NCI-H1105 treated with DMSO at 0.1 percent for 48 hours (cell line): ENCODE results near the gene KIDINS220.
"Not testable (repeated sequence)": the region's sequence is repeated elsewhere in the genome, so short reads cannot be mapped to it uniquely, and the experiment has no call there.

Experiments used
- DNase-seq: peaks from one replicate; lab custom pipeline; 2025; lab: John Stamatoyannopoulos, UW

The KIDINS220 gene

DNA sequence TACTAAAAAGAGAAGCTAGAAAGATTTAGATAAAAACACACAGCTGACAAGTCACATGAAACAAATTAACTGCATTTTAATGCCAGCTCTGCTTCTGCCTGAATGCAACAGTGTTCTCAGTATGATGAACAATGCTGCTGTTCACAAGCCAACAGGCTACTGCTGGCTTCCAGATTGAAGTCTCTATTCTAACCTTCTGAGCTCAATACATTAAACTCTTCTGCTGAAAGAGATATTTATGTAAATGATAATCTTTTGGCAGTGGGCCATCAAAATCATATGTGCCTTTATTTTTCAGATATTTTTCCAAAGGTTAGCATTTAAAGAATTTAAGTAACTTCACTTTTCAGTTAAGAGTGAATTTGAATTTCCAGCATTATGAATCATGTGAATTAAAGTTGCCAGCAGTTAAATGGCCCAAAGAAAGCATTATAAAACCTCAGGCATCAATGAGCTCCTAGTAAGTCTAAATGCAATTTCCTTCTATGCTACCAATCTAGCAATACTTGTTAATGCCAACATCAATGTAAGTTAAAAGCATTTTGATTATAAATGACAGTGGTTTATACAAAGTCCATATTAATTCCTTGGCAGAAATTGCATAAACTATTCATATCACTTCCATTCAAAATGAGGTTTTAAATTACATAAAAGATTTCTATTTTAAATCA lies 83.2 kb downstream of the KIDINS220 start:
- DNase-seq, result peak; percentile 78

DNA sequence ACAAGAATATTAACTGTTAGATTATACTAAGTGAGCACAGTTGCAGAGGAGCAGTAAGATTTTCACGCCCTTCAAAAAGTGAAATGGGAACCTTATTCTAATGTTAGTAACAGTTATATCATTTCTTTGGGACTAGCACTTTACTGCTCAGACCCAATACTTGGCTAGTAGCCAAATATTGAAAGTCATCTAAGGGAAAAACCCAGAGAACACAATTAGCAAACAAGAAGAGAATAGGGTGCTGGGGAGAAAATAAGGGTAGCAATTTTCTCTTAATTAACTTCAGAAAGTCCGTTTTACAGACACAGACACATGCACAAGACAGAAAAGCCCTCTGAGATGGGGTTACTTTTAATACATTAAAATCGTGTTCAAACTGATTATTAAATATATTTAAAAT lies 83.8 kb downstream of the KIDINS220 start:
- peak; percentile 68 for DNase-seq

DNA sequence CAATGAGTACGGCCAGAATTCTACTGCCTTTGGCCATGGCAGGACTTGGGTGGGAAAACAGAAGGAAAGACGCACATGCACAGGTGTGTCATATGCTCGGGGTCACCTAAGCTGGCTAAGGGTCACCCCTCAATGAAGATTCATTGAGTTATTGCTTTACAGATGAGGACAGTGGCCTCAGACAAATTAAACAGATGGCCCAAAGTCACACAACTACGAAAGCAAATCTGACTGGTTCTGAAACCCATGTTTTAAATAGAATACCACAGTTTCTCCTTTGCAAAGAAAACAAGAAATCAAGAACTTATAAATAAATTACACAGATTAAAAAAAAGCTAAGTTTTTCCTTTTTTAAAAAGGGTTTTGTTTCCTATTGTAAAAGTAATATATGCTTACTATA lies 85.0 kb downstream of the KIDINS220 start:
- DNase-seq, result no peak

DNA sequence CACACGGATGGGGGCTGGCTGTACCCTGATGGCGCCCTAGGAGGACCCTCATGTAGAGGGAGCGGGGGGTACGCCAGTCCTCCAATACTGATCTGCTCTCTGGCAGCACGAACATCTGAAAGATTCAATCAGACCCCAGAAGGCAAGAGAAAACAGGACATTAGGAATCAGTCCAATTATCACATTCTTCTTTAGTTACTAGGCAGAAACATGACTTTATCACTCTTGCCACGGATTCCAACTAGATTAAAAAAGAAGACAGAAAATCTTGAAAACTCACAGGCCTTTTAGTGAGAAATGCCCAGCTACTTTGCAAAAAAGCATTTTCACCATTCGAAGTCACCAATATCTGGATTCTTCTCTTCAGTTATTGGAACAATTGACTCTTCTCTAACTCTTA lies 87.2 kb downstream of the KIDINS220 start:
- DNase-seq, result no peak

DNA sequence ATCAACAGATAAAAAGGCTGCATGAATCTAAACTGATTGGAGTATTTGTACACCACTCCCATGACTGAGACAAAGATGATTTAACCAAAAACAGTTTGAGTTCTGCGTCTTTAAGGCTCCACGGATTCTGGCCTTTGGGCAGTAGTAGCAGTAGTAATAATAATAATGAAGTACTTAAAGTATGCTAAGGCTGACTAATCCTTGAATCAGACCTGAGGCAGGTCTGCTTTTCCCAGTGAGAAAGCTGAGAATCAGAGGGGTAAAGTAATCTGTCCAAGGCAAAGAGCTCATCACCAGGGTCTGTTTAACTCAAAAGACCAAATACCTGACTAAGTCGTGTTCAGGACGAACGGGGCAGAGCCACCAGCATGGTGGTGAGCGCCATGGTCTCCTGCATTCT lies 94.2 kb downstream of the KIDINS220 start:
- no peak for DNase-seq

DNA sequence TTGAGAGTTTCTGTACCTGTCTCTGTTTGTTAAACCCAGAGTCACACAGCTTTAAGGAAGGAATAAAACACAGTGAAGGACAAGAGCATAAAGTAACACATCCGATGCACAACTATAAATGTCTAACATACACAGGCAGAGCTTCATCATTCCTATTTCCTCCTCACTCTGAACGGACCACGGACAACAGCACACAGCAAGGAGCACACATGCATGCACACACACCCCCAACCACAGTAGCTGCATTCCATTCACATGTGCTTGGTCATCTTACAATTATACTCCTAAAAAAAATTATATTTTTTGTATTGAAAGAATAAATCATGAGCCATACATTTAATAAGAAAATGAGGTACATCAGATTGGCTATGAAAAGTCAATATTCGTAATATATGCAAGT lies 97.3 kb downstream of the KIDINS220 start:
- DNase-seq, result no peak

DNA sequence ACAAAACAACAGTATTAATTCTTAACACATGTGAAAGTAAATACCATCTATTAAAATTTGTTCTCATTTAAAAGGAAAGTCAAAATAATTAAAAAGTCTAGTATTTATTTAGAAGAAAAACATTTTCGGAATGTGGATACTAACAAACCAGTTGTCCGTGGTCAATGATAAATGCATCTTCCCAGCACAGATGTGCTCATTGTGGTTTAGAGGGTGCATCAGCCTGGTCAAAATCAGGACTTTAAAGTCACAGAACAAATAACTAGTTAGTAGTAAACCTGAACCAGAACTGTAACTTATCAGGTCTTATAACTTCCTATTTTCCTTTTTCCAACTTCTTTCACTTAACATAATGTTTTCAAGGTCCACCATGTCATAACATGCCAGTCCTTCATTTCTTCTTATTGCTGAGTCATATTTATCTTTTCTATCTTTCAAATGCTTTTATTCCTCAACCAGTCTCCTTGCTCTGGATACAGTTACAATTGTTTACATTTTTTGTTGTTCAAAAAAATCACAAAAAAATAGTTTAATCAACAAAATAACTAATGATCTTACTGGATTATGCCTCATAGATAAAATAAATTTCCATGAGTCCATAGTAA lies 99.7 kb downstream of the KIDINS220 start:
- DNase-seq, result no peak

DNA sequence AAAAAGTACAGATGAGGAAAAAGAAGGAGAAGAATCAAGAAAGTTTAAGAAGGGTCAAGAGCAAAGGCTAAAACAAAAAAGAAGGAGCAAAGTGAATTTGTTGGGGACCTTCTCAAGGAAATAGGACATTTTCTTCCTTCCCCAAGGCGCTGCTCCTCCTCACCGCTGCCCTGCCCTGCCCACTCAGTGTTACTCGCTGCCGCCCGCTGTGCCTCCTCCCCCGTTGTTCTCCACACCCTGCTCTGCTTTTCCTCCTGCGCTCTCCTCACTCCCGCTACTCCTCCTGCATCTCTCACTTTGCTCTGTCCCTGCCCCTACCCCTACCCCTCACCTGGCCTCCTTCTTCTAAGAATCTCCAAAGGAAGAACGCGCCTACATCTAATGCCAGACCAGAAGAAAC lies 104.8 kb downstream of the KIDINS220 start:
- DNase-seq, result no peak

DNA sequence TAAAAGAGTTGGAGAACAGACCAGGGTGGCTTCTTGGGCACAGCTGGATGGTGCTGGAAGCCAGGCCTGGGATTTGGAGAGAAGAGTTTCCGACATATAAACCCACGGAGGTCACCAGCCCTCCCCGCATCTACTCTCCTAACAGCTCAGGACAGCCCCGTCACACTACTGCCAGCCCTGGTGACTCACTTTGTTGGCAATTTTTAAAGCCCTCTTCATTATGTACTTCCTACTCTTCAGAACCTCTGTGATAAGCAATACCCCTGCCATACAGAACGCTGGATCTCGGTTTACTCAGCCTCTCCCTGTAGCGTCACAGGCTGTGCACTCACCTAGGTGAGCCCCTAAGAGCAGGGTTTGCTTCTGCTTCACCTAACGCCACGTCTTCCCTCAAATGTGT lies 107.5 kb downstream of the KIDINS220 start:
- no peak for DNase-seq

DNA sequence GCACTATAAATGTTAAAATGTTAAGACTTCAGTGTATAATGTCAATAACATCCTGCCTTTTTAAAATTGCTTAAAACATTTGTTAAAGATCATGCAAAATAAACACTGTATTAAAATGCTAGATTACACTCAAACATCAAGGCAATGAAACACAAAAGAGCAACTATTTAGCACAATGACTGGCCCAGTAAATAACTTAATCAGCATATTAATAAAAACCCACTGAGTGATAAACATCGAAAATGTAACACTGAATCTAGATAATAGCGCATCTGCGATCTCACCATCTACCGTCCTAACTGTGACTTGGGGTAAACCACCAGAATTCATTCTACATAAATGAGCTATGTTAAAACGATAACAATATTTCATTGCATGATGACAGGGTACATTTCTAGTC lies 108.3 kb downstream of the KIDINS220 start:
- not testable (repeated sequence) for DNase-seq

DNA sequence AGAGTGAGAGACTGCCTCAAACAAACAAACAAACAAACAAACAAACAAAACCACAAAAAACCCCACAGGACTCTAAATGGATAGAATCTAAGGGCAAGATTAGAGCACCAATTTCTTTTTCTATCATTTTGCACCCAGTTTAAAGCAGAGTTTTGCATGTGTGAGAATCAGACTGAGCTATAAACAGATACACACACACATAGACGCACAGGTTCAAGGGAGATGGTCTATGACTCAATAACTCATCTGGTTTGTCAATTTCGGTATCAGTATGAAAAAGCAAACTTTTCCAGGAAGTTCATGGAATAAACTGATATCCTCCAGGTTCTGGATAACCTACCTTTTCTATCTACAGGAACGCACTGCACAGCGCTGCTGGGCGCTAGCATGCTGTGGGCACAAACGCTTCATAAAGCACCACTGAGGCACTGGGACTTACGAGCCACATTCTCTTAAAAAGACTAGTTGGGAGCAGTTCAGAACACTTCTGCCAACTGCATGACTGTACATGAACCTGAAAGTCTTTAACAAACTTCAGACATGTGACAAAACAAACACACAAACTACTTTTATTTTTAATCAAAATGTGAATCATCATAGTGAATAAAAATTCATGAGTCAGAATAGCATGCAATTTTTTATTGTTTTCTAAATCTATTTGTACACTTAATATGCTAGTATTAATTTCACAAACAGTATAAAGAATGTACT lies 109.0 kb downstream of the KIDINS220 start:
- DNase-seq, result no peak

DNA sequence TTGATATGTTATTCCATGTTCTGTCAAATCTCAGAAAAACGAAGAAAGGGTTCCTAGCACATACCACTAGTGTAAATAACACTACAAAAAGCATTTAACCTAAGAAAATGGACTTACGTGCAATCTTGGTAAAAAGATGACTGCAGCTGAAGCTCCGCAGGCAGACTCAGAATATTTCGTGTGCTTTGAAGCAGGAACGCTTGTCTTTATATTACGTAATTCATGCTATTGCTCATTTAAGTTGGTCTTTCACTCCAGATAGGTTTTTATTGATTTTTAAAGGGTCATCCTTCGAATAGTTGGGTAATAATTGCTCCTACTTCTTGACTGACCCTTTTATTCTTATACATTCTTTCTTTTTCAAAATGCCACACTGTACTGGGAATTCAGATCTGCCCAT lies 111.6 kb downstream of the KIDINS220 start:
- DNase-seq, result no peak

DNA sequence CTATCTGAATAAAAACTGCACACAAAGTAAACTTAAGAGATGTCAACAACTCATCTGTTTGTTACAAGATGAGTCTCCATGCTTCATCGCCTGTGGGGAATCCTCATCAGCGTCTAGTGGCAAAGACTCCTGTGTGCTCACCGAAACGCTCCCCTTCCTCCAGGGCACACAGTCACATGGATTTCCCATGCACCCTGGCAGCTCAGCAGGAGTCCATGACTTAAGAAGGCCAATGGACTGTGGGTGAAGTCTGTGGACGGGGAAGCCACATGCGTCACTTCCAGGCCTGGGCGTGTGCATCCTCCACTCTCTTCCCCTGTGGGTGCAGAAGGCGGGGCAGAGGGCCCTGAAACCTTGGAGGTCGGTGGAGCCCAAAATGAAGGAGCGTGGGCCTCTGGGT lies 114.4 kb downstream of the KIDINS220 start:
- DNase-seq, result no peak

DNA sequence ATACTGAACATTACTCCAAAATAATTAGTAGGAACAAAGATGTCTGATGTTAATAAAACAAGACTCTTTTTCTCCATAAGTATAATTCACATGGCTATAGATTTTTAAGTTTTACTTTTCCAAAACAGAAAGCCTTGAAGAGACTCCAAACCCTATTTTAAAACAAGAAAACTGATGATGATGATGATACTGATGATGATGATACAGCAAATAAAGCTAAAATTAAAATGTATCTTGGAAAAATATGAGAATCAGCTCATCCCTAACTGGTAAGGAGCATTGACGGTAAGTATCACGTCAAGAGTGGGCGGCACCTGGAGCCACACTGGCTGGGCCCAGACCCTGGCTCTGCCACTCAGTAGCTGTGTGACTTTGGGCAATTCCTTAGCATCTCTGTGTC lies 116.0 kb downstream of the KIDINS220 start:
- DNase-seq, result no peak

DNA sequence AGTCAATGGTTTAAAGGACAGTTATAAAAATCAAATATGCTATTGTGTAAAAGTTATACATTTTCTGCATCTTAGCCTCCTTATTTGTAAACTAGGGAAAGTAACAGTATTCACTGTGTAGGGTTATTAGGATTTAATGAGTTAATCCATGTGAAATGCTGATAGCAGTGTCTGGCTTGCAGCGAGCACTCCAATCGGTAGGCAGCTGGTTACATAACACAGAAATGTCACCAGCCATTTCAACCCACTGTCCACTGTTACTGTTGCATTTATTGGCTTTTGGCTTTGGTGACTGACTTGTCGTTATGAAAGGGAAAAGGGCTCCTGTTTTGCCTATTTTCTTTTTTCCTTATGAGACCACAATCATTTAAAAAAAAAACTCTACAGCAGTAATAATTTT lies 116.7 kb downstream of the KIDINS220 start:
- no peak for DNase-seq

DNA sequence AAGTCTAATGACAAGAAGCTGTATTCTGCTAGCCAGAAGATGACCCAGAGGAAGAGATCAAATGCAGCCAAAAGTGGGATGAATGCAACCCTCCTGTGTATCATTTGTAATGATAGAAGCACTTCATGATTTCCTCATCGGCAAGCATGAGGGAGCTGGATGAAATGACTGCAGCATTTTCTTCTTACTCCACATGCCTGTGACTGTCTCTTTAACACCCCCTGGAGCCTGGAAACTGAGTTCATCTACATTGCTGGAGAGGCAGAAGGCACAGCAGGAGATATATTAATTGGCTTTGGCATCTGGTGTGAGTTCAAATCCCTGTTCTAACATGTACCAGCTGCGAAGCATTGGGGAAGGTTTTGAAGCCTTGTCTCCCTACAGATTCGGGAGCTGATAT lies 117.9 kb downstream of the KIDINS220 start:
- no peak for DNase-seq

DNA sequence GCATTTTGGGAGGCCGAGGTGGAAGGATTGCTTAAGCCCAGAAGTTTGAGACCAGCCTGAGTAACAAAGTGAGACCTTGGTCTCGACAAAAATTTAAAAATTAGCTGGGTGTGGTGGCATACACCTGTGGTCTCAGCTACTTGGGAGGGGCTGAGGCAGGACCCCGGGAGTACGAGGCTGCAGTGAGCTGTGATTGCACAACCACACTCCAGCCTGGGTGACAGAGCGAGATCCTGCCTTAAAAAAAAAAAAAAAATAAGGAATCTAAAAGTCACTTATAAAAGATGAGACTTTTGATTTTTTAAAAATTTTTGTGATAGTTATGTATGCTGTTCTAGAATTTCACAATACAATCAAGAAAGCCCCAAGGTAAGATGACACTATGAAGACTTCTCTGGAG lies 122.4 kb downstream of the KIDINS220 start:
- no peak for DNase-seq

DNA sequence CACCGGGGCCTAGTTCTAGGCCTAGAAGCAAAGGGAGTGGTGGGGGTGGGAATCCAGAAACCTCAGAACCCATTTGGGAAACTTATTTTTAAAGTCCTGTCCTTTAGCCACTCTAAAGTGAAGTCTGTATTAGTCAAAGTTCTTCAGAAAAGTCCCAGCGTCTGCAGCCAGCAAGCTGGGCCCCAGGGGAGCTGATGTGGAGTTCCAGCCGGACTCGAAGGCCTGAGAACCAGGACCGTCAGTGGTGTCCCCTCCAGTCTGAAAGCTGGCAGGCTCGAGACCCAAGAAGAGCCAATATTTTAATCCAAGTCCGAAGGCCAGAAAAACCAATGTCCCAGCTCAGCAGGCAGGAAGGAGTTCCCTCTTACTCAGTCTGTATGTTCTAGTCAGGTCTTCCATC lies 123.1 kb downstream of the KIDINS220 start:
- no peak for DNase-seq

DNA sequence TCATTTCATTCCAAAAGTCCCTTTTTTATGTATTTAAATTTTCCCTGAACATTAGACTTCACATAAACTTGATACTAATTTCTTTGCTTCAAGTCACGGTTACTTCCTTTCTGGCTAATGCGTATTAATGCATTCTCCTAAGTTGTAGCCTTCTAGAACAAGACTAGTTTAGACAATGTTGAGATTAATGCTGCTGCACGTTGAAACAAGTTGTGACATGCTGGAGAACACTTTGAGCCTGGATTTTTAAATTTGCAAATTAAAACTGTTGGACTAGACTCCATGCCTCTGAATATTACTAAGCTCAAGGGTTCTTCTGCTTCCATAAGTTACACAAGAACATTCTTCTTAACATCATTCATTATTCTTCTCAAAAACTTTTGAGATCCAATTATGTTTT lies 126.5 kb downstream of the KIDINS220 start:
- peak; percentile 13 for DNase-seq

DNA sequence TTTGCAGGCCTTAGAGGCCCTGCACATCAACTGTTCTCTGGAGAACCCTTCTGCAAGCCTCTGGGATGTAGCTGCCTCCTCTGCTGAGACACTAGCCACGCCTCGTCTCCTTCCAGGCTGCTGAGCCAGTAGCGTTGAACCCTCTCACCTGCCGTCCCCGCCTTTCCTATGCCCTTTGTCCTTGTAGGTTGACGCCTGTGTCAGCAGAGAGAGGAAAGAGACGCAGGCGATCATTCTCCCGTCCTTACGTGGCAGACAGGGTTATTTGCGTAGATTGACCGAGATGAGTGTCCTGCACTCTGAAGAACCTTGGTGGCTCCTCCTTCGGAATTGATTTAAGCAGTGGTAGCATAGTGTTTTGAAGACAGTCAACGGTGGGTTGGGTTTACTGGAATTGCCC lies 127.8 kb downstream of the KIDINS220 start:
- DNase-seq, result no peak

DNA sequence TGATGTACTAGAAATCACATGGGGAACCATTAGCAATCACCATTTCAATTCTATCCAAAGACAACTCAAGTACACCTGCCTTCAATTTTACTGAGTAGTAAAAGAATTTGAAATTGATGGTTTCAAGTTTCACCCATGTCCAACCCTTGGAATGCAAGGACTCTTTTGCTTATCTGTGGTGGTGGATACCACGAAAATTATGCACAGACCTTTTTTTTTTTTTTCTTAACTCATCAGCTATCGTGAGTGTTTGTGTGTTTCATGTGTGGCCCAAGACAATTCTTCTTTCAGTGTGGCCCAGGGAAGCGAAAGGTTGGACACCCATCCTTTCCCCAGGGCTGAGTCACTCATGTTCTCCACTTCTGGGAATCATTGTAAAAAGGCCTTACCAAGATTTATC lies 132.5 kb downstream of the KIDINS220 start:
- no peak for DNase-seq

DNA sequence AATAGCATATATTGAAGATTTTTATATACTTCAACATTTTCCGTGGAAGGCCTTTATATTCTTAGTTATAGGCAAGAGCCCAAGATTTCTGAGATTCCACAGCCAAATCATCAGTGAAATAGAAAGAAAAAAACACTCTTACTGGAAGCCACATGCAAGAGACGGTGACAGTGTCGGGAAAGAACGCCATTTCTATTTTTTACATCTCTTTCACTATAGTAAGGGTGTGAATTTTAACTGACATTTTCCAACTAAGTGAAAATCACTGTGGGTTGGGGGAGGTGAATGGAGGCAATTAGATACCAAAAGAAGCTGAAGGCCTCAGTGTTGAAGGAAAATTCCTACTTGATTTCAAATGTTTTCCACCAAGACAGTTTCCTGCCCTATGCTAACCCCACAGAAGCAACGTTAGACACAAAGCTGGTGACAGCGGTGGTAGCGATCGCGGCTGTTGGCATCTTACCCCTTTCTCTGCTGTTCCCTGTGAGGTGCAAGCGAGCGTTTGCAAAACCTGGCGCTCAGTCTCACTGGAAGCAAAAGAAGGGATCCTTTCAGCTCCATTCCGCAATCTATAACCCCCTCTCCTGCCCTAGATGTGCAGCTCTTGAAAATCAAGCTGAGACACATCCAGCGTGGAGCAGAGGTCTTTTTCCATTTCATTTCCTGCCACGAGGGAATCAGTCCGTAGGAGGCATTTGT lies 135.6 kb downstream of the KIDINS220 start:
- no peak for DNase-seq

DNA sequence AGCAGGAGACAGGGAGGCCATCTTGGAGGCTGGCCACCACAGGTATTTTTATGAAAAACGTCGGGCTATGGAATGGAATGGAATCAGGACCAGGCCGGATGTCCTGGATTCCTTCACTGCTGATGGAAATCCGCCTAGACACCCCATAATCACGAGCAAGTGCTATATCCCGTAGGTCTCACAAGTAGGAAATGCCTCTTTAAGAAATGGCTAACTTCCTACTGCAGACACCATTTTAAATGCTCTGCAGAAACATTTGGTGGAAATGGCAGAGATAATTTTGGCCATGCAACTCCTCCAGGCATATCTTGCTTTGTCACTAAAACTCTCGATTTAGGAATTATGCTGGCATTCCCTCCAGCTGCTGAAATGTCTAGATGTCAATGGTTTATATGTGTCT lies 137.6 kb downstream of the KIDINS220 start:
- no peak for DNase-seq
